ENCODE measurements around the gene MED13.

The MED13 gene

GRCh38 chr17:62064791-62065563 is at the start of gene MED13:
Gene MED13, minus strand, starts transcription at chr17:62065278. Its CDS starts 73 bp downstream, at chr17:62065205.
- in situ Hi-C loops (cut with MboI; ENCODE audit: low sequenced_read_pairs), result no loop called here

GRCh38 chr17:62112229-62112628 is 47.2 kb upstream of the MED13 start:
- in situ Hi-C loops (cut with MboI; ENCODE audit: low sequenced_read_pairs), result no loop called here

GRCh38 chr17:62111562-62112171 is 46.6 kb upstream of the MED13 start:
- in situ Hi-C loops (cut with MboI; ENCODE audit: low sequenced_read_pairs), result no loop called here

- in situ Hi-C loops (cut with MboI; ENCODE audit: low sequenced_read_pairs), result no loop called here
Observed at GRCh38 chr17:62110923-62111484, 45.9 kb upstream of the MED13 start.

- in situ Hi-C loops (cut with MboI; ENCODE audit: low sequenced_read_pairs), result no loop called here
Observed at GRCh38 chr17:62109924-62110323, 44.8 kb upstream of the MED13 start.

GRCh38 chr17:62109378-62109902 is 44.4 kb upstream of the MED13 start:
- in situ Hi-C loops (cut with MboI; ENCODE audit: low sequenced_read_pairs), result no loop called here

GRCh38 chr17:62105861-62106260 is 40.8 kb upstream of the MED13 start:
- in situ Hi-C loops (cut with MboI; ENCODE audit: low sequenced_read_pairs), result no loop called here

- in situ Hi-C loops (cut with MboI; ENCODE audit: low sequenced_read_pairs), result no loop called here
Observed at GRCh38 chr17:62105357-62105756, 40.3 kb upstream of the MED13 start.

GRCh38 chr17:62101515-62101914 is 36.4 kb upstream of the MED13 start:
- in situ Hi-C loops (cut with MboI; ENCODE audit: low sequenced_read_pairs), result no loop called here

- in situ Hi-C loops (cut with MboI; ENCODE audit: low sequenced_read_pairs), result no loop called here
Observed at GRCh38 chr17:62101090-62101489, 36.0 kb upstream of the MED13 start.

GRCh38 chr17:62100055-62100454 is 35.0 kb upstream of the MED13 start:
- in situ Hi-C loops (cut with MboI; ENCODE audit: low sequenced_read_pairs), result no loop called here

GRCh38 chr17:62099532-62099931 is 34.5 kb upstream of the MED13 start:
- in situ Hi-C loops (cut with MboI; ENCODE audit: low sequenced_read_pairs), result no loop called here

- in situ Hi-C loops (cut with MboI; ENCODE audit: low sequenced_read_pairs), result no loop called here
Observed at GRCh38 chr17:62098623-62099231, 33.6 kb upstream of the MED13 start.

- in situ Hi-C loops (cut with MboI; ENCODE audit: low sequenced_read_pairs), result no loop called here
Observed at GRCh38 chr17:62096401-62096670, 31.3 kb upstream of the MED13 start.

GRCh38 chr17:62094175-62094574 is 29.1 kb upstream of the MED13 start:
- in situ Hi-C loops (cut with MboI; ENCODE audit: low sequenced_read_pairs), result no loop called here

- in situ Hi-C loops (cut with MboI; ENCODE audit: low sequenced_read_pairs), result no loop called here
Observed at GRCh38 chr17:62093188-62094155, 28.4 kb upstream of the MED13 start.

GRCh38 chr17:62092784-62093183 is 27.7 kb upstream of the MED13 start:
- in situ Hi-C loops (cut with MboI; ENCODE audit: low sequenced_read_pairs), result no loop called here

- in situ Hi-C loops (cut with MboI; ENCODE audit: low sequenced_read_pairs), result no loop called here
Observed at GRCh38 chr17:62091804-62092203, 26.7 kb upstream of the MED13 start.

GRCh38 chr17:62090868-62091267 is 25.8 kb upstream of the MED13 start:
- in situ Hi-C loops (cut with MboI; ENCODE audit: low sequenced_read_pairs), result no loop called here

GRCh38 chr17:62090021-62090824 is 25.1 kb upstream of the MED13 start:
- in situ Hi-C loops (cut with MboI; ENCODE audit: low sequenced_read_pairs), result no loop called here
